GM18873 (cell line): ENCODE measurements around the gene CLEC16A.
"Not testable (repeated sequence)": the region's sequence is repeated elsewhere in the genome, so short reads cannot be mapped to it uniquely, and the experiment has no call there.

ENCODE experiments used
- ATAC-seq: cut with Tn5 transposase; IDR thresholded peaks from one replicate; pipeline ENCODE4 v1.9.1; 2021; ENCODE audit warnings: mild to moderate bottlenecking, moderate library complexity, moderate number of reproducible peaks; ENCODE audit not compliant: unreplicated experiment, low FRiP score

Gene CLEC16A

GRCh38 chr16:11220507-11220906, 276.1 kb downstream of the CLEC16A start:
- not testable (repeated sequence) for ATAC-seq

- ATAC-seq, result peak; percentile 37
These were observed 279.9 kb downstream of the CLEC16A start for GRCh38 chr16:11224096-11224893.

- ATAC-seq, result peak; percentile 85
These were observed 280.7 kb downstream of the CLEC16A start for GRCh38 chr16:11224894-11225676.

GRCh38 chr16:11225677-11226549, 281.5 kb downstream of the CLEC16A start:
- ATAC-seq, result no peak

GRCh38 chr16:11229432-11229831, 285.1 kb downstream of the CLEC16A start:
- no peak for ATAC-seq

- ATAC-seq, result no peak
These were observed 285.5 kb downstream of the CLEC16A start for GRCh38 chr16:11229906-11230305.

GRCh38 chr16:11231367-11231970, 287.1 kb downstream of the CLEC16A start:
- ATAC-seq, result no peak
